Measurements from ENCODE around the gene SIGLEC14. TPM values are rescaled to one million over a fixed set of nuclear protein-coding genes. Genes with fewer than 3 reads are reported as not detected.

The SIGLEC14 gene
- total RNA-seq, 1 experiment from 2014 or later: not detected

GRCh38 chr19:51598159-51598915, 48.3 kb downstream of the SIGLEC14 start:
- intact Hi-C loops (cut with micrococcal nuclease; ENCODE audit: unreplicated experiment): no loop called here
- ChIA-PET POLR2A (ENCODE audit: low non-redundant PET) (no interaction called here), CTCF (no interaction called here)
- Histone ChIP-seq H3K27ac (ENCODE audit: low read depth, low read length, poor library complexity, severe bottlenecking) (no peak overlapping the region), H3K27me3 (replicated peaks; ENCODE audit: insufficient read depth, low read depth, low read length, poor library complexity) (no peaks in the 10 kb centered on the region), H3K9me3 (ENCODE audit: low read depth, low read length, poor library complexity, severe bottlenecking) (no peaks in the 10 kb centered on the region), H3K36me3 (ENCODE audit: insufficient read depth, low read length, poor library complexity, severe bottlenecking) (no peaks in the 10 kb centered on the region), H3K4me1 (ENCODE audit: insufficient read depth, low read length, poor library complexity, severe bottlenecking) (no peaks in the 10 kb centered on the region), H3K4me3 (ENCODE audit: low read depth, low read length, poor library complexity, severe bottlenecking) (no peak overlapping the region)
- TF ChIP-seq EZH2 (IDR thresholded peaks at IDR 0.05; ENCODE audit: borderline replicate concordance, low read depth, low read length, poor library complexity, severe bottlenecking) (no peak), CTCF (conservative IDR thresholded peaks at IDR 0.05; ENCODE audit: low read depth, low read length) (no peak)
- no peak for DNase-seq (ENCODE audit: low spot score)
- no TSS peak for BruUV-seq (replicated peaks)

GRCh38 chr19:51595190-51596175, 51.1 kb downstream of the SIGLEC14 start:
- no peak overlapping the region for H3K4me3 ChIP-seq (ENCODE audit: low read depth, low read length, poor library complexity, severe bottlenecking)
- ChIA-PET POLR2A (ENCODE audit: low non-redundant PET) (no interaction called here), CTCF (no interaction called here)
- no peak for DNase-seq (ENCODE audit: low spot score)
- no peak overlapping the region for H3K27ac ChIP-seq (ENCODE audit: low read depth, low read length, poor library complexity, severe bottlenecking)
- H3K27me3 ChIP-seq (replicated peaks; ENCODE audit: insufficient read depth, low read depth, low read length, poor library complexity): no peaks in the 10 kb centered on the region
- H3K4me1 ChIP-seq (ENCODE audit: insufficient read depth, low read length, poor library complexity, severe bottlenecking): no peaks in the 10 kb centered on the region
- TF ChIP-seq CTCF (conservative IDR thresholded peaks at IDR 0.05; ENCODE audit: low read depth, low read length) (no peak), EZH2 (IDR thresholded peaks at IDR 0.05; ENCODE audit: borderline replicate concordance, low read depth, low read length, poor library complexity, severe bottlenecking) (no peak)
- intact Hi-C loops (cut with micrococcal nuclease; ENCODE audit: unreplicated experiment): loop anchor here (2.0 kb wide), 1 partner anchor 25 kb away; the partner anchor contains the start of gene ZNF175
- no TSS peak for BruUV-seq (replicated peaks)
- H3K36me3 ChIP-seq (ENCODE audit: insufficient read depth, low read length, poor library complexity, severe bottlenecking): no peaks in the 10 kb centered on the region
- no peaks in the 10 kb centered on the region for H3K9me3 ChIP-seq (ENCODE audit: low read depth, low read length, poor library complexity, severe bottlenecking)

- TF ChIP-seq CTCF (conservative IDR thresholded peaks at IDR 0.05; ENCODE audit: low read depth, low read length) (no peak), EZH2 (IDR thresholded peaks at IDR 0.05; ENCODE audit: borderline replicate concordance, low read depth, low read length, poor library complexity, severe bottlenecking) (no peak)
- Histone ChIP-seq H3K4me3 (ENCODE audit: low read depth, low read length, poor library complexity, severe bottlenecking) (peak overlapping the region; percentile 59), H3K36me3 (ENCODE audit: insufficient read depth, low read length, poor library complexity, severe bottlenecking) (no peaks in the 10 kb centered on the region), H3K9me3 (ENCODE audit: low read depth, low read length, poor library complexity, severe bottlenecking) (no peaks in the 10 kb centered on the region), H3K27ac (ENCODE audit: low read depth, low read length, poor library complexity, severe bottlenecking) (peak overlapping the region; percentile 18), H3K4me1 (ENCODE audit: insufficient read depth, low read length, poor library complexity, severe bottlenecking) (no peaks in the 10 kb centered on the region), H3K27me3 (replicated peaks; ENCODE audit: insufficient read depth, low read depth, low read length, poor library complexity) (no peaks in the 10 kb centered on the region)
- intact Hi-C loops (cut with micrococcal nuclease; ENCODE audit: unreplicated experiment): loop anchor here (2.0 kb wide), 1 partner anchor 24 kb away; the partner anchor contains the start of gene ZNF175
- no peak for DNase-seq (ENCODE audit: low spot score)
- CTCF ChIA-PET: interaction anchor here (0.7 kb wide), 1 partner anchor 14 kb away, joined by 3 read pairs; no protein-coding TSS in a partner anchor
- BruUV-seq (replicated peaks): no TSS peak
- POLR2A ChIA-PET (ENCODE audit: low non-redundant PET): no interaction called here
Measured at GRCh38 chr19:51594774-51595109, 51.9 kb downstream of the SIGLEC14 start.
